Measurements from ENCODE around the gene TCHP. TPM values are rescaled to one million over a fixed set of nuclear protein-coding genes. Genes with fewer than 3 reads are reported as not detected.

Gene TCHP
- total RNA-seq, 4 donors from 2014 or later: 15.7 to 31.7 (median 20.0) TPM

DNA sequence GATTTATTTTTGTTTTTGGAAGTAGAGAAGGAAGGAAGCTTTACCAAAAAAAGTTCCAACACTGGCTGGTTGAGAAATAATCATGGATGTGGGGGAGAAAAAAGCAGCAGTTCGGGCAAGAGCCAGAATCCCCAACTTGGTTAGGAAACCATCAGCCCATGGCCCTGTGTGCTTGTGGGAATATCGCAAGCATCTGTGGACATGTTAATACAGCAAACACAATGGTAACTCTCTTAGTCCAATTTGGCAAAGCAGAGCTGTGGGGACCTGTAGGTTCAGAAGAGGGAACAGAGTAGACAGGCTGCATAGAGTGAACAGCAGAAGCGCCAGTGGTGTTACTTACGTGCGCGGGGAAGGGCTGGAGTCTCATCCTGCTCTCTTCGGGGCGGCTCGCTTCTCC is 46.8 kb downstream of the TCHP start:
- H3K4me1 ChIP-seq: peaks cover 6 to 51% (median 6%) of the 10 kb centered on the region in 3 donors
- H3K4me3 ChIP-seq: no peak overlapping the region
- DNase-seq: no peak
- H3K27me3 ChIP-seq: no peaks in the 10 kb centered on the region
- WGBS, 2 donors: 92 to 93% methylated on average over 8 to 9 of the region's 9 CpGs
- peaks cover 8 to 81% (median 14%) of the 10 kb centered on the region in 3 donors for H3K36me3 ChIP-seq
- H3K27ac ChIP-seq: peak overlapping the region in 3 of 4 donors; percentile 53 to 66 (median 61)
- intact Hi-C loops (cut with DNase I): no loop called here
- TF ChIP-seq, protein P1, sequence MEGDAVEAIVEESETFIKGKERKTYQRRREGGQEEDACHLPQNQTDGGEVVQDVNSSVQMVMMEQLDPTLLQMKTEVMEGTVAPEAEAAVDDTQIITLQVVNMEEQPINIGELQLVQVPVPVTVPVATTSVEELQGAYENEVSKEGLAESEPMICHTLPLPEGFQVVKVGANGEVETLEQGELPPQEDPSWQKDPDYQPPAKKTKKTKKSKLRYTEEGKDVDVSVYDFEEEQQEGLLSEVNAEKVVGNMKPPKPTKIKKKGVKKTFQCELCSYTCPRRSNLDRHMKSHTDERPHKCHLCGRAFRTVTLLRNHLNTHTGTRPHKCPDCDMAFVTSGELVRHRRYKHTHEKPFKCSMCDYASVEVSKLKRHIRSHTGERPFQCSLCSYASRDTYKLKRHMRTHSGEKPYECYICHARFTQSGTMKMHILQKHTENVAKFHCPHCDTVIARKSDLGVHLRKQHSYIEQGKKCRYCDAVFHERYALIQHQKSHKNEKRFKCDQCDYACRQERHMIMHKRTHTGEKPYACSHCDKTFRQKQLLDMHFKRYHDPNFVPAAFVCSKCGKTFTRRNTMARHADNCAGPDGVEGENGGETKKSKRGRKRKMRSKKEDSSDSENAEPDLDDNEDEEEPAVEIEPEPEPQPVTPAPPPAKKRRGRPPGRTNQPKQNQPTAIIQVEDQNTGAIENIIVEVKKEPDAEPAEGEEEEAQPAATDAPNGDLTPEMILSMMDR (IDR thresholded peaks at IDR 0.05): no peak
- TF ChIP-seq POLR2A (IDR thresholded peaks at IDR 0.05): no peak
- no peaks in the 10 kb centered on the region for H3K9me3 ChIP-seq

DNA sequence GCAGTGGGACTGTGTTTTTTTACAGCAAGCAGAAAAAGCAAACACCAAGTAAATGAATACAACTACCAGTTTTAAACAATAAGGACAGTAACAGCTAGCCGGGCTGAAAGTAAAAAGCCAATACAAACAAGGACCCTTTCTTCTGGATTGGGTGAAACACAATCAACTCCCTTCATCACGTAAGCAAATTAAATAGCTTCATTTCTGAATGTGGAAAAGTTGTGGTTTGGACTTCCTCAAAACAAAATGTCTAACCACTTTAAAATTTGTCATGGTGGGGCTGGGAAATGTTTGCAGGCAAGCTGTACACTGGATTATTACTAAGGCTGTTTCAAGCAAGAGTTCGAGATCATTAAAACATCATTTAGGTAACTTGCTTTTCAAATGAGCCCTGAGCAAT is 47.4 kb downstream of the TCHP start:
- Histone ChIP-seq H3K27ac (peak overlapping the region in 3 of 4 donors; percentile 31 to 66 (median 61)), H3K4me3 (no peak overlapping the region), H3K36me3 (peaks cover 14 to 87% (median 17%) of the 10 kb centered on the region in 3 donors), H3K4me1 (peaks cover 6 to 51% (median 6%) of the 10 kb centered on the region in 3 donors), H3K27me3 (no peaks in the 10 kb centered on the region), H3K9me3 (no peaks in the 10 kb centered on the region)
- DNase-seq: no peak
- TF ChIP-seq POLR2A (IDR thresholded peaks at IDR 0.05): no peak
- TF ChIP-seq, protein P1 (IDR thresholded peaks at IDR 0.05): no peak
- intact Hi-C loops (cut with DNase I): no loop called here
- 35 to 41% methylated on average over 3 of the region's 3 CpGs for WGBS, 2 donors

DNA sequence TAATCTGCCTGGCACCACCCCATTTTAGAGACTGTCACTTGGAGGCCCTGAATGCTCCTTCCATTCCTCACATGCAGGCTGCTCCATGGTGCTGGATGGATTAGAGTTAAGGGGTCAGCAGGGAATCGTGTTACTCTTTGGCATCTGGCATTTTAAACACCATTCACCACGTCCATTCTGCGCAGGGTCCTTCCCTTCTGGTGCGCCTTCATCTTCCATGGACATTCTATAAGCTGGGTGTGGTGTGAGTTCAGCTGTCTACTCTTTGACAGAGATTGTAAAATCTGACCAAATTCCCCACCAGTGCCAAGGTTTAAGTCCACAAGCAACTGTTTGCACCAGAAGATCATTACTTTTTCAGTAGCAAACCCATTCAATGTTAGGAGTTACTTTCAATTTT is 48.3 kb downstream of the TCHP start:
- H3K4me3 ChIP-seq: no peak overlapping the region
- no peak for TF ChIP-seq POLR2A (IDR thresholded peaks at IDR 0.05)
- TF ChIP-seq, protein P1 (IDR thresholded peaks at IDR 0.05): no peak
- H3K4me1 ChIP-seq: peaks cover 6 to 51% (median 6%) of the 10 kb centered on the region in 3 donors
- peaks cover 21 to 95% (median 21%) of the 10 kb centered on the region in 3 donors for H3K36me3 ChIP-seq
- intact Hi-C loops (cut with DNase I): no loop called here
- peak overlapping the region in 3 of 4 donors; percentile 23 to 67 (median 31) for H3K27ac ChIP-seq
- no peak for DNase-seq
- no peaks in the 10 kb centered on the region for H3K9me3 ChIP-seq
- no peaks in the 10 kb centered on the region for H3K27me3 ChIP-seq
- 83 to 85% methylated on average over 4 of the region's 4 CpGs for WGBS, 2 donors

DNA sequence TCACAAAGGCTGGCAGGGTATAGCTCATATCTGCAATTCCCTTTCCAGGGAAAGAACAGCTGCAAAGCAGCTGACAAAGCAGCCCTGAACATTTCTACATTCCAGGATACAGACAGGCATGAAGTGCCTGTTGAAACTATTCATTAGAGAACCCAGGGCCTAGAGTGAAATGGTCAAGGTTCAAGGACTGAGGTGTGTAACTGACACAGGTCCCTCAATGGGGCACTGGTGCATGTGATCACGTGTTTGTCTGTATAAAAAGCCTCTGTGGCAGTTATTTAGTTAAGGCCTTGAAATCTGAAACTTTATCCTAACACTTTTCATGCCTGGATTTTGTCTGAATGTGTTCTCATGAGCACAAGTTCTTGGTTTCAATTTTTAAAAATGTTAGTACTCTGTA is 49.0 kb downstream of the TCHP start:
- TF ChIP-seq POLR2A (IDR thresholded peaks at IDR 0.05): no peak
- TF ChIP-seq, protein P1 (IDR thresholded peaks at IDR 0.05): no peak
- H3K27me3 ChIP-seq: no peaks in the 10 kb centered on the region
- WGBS, 2 donors: 62 to 80% methylated on average over 1 of the region's 1 CpG
- H3K27ac ChIP-seq: peak overlapping the region in 2 of 4 donors; percentile 23 to 67
- peaks cover 21 to 95% (median 21%) of the 10 kb centered on the region in 3 donors for H3K36me3 ChIP-seq
- H3K4me1 ChIP-seq: peaks cover 6 to 51% (median 6%) of the 10 kb centered on the region in 3 donors
- no peak overlapping the region for H3K4me3 ChIP-seq
- DNase-seq: no peak
- intact Hi-C loops (cut with DNase I): no loop called here
- no peaks in the 10 kb centered on the region for H3K9me3 ChIP-seq

DNA sequence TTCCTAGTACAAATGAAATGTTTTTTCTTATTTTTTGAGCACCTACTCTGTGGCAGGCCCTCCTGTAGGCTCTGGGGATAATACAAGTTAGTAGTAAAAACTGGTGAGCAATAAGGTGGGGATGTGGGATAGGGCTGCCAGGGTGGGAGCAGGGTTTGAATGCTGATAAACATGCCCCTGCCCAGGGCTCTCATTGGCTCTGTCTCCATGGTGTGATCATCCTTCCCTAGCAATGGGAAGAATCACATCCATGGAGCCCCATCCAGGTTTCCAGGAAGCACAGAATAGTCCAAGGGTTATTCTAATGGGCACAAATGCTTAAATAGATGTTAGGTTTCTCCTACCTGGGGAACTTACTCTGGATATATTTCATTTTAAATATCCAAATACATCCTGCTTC is 50.6 kb downstream of the TCHP start:
- DNase-seq: no peak
- peak overlapping the region in 3 of 4 donors; percentile 53 to 67 (median 56) for H3K27ac ChIP-seq

More for the DNA sequence above, 50.6 kb downstream of the TCHP start:
- intact Hi-C loops (cut with DNase I): no loop called here
- Histone ChIP-seq H3K4me1 (peaks cover 6 to 44% (median 6%) of the 10 kb centered on the region in 3 donors), H3K27me3 (no peaks in the 10 kb centered on the region), H3K36me3 (peaks cover 21 to 99% (median 21%) of the 10 kb centered on the region in 3 donors), H3K9me3 (no peaks in the 10 kb centered on the region), H3K4me3 (no peak overlapping the region)
- TF ChIP-seq, protein P1 (IDR thresholded peaks at IDR 0.05): no peak
- TF ChIP-seq POLR2A (IDR thresholded peaks at IDR 0.05): no peak
